Lower leg skin (tissue), 3 donors: ENCODE results near the gene KLHDC7A.

ENCODE experiments used
- CTCF ChIP-seq, 3 donors: fragments of 450-650 bp; IDR thresholded peaks; one replicate each; pipeline ENCODE4 v1.5.1; 2016; ENCODE audit warnings: antibody characterized with exemption in 3 of 3, mild to moderate bottlenecking in 3 of 3, moderate library complexity in 2 of 3
- POLR2A ChIP-seq, 2 donors: fragments of 450-650 bp; IDR thresholded peaks; one replicate each; pipeline ENCODE4 v1.6.1; 2016 to 2017; ENCODE audit warnings: antibody characterized with exemption in 2 of 2, mild to moderate bottlenecking in 1 of 2, moderate library complexity in 1 of 2

DNA sequence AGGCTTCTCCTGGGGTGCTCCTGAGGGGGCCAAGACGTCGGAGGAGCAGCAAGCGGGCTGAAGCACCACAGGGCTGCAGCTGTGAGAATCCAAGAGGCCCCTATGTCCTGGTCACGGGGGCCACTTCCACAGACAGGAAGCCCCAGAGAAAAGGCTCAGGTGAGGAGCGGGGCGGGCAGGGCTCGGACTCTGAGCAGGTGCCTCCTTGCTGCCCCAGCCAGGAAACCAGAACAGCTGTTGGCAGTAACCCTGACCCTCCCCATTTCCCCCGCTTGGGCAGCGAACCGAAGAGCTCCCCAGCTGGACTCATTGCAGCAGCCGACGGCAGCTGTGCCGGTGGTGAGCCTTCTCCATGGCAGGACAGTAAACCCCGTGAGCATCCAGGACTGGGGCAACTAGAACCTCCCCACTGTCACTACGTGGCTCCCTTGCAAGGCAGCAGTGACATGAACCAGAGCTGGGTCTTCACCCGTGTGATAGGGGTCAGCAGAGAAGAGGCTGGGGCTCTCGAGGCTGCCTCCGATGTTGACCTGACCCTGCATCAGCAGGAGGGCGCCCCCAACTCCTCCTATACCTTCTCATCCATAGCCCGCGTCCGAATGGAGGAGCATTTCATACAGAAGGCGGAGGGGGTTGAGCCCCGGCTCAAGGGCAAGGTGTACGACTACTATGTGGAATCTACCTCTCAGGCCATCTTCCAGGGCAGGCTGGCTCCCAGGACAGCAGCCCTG lies 625 bp downstream of the KLHDC7A start:
- TF ChIP-seq CTCF (IDR thresholded peaks at IDR 0.05) (no peak), POLR2A (IDR thresholded peaks at IDR 0.05) (no peak)
